B cell (primary cell): Measurements from ENCODE around the gene QSOX2. TPM values are rescaled to one million over a fixed set of nuclear protein-coding genes. Genes with fewer than 3 reads are reported as not detected.

Experiments used
- ATAC-seq: fragments of 200-7000 bp; cut with Tn5 transposase; one replicate; pipeline ENCODE4 v1.10.0; 2021; ENCODE audit warnings: low read depth, mild to moderate bottlenecking, moderate number of reproducible peaks, moderate library complexity
- CTCF ChIA-PET: fragments of 350-600 bp; sonication (Branson Sonifier 250); formaldehyde crosslinking; loops from one replicate; lab custom pipeline; 2021; ENCODE audit warnings: antibody characterized with exemption, inconsistent platforms; lab: Charles Lee
- POLR2A ChIA-PET: fragments of 350-600 bp; sonication (Branson Sonifier 250); formaldehyde crosslinking; loops from one replicate; lab custom pipeline; 2021; ENCODE audit warnings: antibody characterized with exemption; lab: Charles Lee
- DNase-seq: peaks from one replicate; pipeline ENCODE4 v3.0.0; 2013
- H2AFZ ChIP-seq: 2 replicates; pipeline ENCODE4 v1.6.1; 2012; ENCODE audit warnings: mild to moderate bottlenecking, low read depth, low read length; ENCODE audit not compliant: insufficient read depth, poor library complexity, severe bottlenecking
- H3K27ac ChIP-seq, 2 donors: 1 replicate in 1 of 2; 2 replicates in 1 of 2; pipeline ENCODE4 v1.5.1; 2012 to 2013; ENCODE audit warnings: low read length in 2 of 2, mild to moderate bottlenecking in 2 of 2, moderate library complexity in 1 of 2
- H3K27me3 ChIP-seq, 4 experiments: fragments of 200-600 bp in 1 of 4; sonication (generic) in 1 of 4; replicated peaks in 1 of 4; 1 replicate in 2 of 4; 2 replicates in 2 of 4; pipeline versions ENCODE4 v1.6.1 to v1.7.0; 2013 to 2016; ENCODE audit warnings: low read length in 3 of 4, mild to moderate bottlenecking in 2 of 4, mixed read lengths in 1 of 4, moderate library complexity in 1 of 4; ENCODE audit not compliant: insufficient read depth in 4 of 4, control insufficient read depth in 3 of 4; ENCODE audit errors: control extremely low read depth in 1 of 4
- H3K36me3 ChIP-seq, 2 experiments: replicated peaks in 1 of 2; 1 replicate in 1 of 2; 2 replicates in 1 of 2; pipeline versions ENCODE4 v1.6.1 to v1.7.1; 2013; ENCODE audit warnings: low read length in 1 of 2; ENCODE audit not compliant: insufficient read depth in 2 of 2, control insufficient read depth in 1 of 2; ENCODE audit errors: control extremely low read depth in 1 of 2, extremely low read depth in 1 of 2
- H3K4me1 ChIP-seq, 2 donors: fragments of 200-600 bp in 1 of 2; sonication (generic) in 1 of 2; 1 replicate in 1 of 2; 2 replicates in 1 of 2; pipeline versions ENCODE4 v1.5.1 to v1.6.1; 2013 to 2017; ENCODE audit warnings: low read length in 2 of 2; ENCODE audit not compliant: control insufficient read depth in 2 of 2, insufficient read depth in 2 of 2
- H3K4me2 ChIP-seq: replicated peaks from 2 replicates; pipeline ENCODE3; 2012; ENCODE audit warnings: mild to moderate bottlenecking, low read depth, low read length; ENCODE audit not compliant: poor library complexity, severe bottlenecking
- H3K4me3 ChIP-seq, 5 experiments: fragments of 200-600 bp in 1 of 5; sonication (generic) in 1 of 5; 1 replicate in 3 of 5; 2 replicates in 2 of 5; pipeline versions ENCODE4 v1.5.1 to v1.7.0; 2011 to 2016; ENCODE audit warnings: low read length in 4 of 5, mild to moderate bottlenecking in 4 of 5, low read depth in 2 of 5, control low read depth in 1 of 5, moderate library complexity in 1 of 5; ENCODE audit not compliant: insufficient read depth in 1 of 5; ENCODE audit errors: control extremely low read depth in 1 of 5, extremely low read depth in 1 of 5
- H3K79me2 ChIP-seq: fragments of 200-600 bp; sonication (generic); one replicate; pipeline ENCODE4 v1.6.0; 2016; ENCODE audit warnings: low read length; ENCODE audit not compliant: control insufficient read depth, insufficient read depth
- H3K9ac ChIP-seq: fragments of 200-600 bp; sonication (generic); 2 replicates; pipeline ENCODE4 v1.6.1; 2017; ENCODE audit warnings: mild to moderate bottlenecking, low read length, moderate library complexity
- H3K9me3 ChIP-seq, 3 donors: one replicate each; pipeline versions ENCODE4 v1.6.1 to v1.7.1; 2013; ENCODE audit warnings: low read length in 2 of 3; ENCODE audit not compliant: control insufficient read depth in 2 of 3, insufficient read depth in 1 of 3; ENCODE audit errors: control extremely low read depth in 1 of 3
- H4K20me1 ChIP-seq: 2 replicates; pipeline ENCODE4 v1.6.0; 2012; ENCODE audit warnings: mild to moderate bottlenecking, low read length; ENCODE audit not compliant: insufficient read depth, control insufficient read depth, poor library complexity, severe bottlenecking
- H3K27ac Mint-ChIP-seq: one replicate; pipeline ENCODE4 v1.8.0; 2021; ENCODE audit warnings: mixed read lengths
- H3K27me3 Mint-ChIP-seq: one replicate; pipeline ENCODE4 v1.8.0; 2021; ENCODE audit warnings: mixed read lengths
- H3K4me1 Mint-ChIP-seq: one replicate; pipeline ENCODE4 v1.8.0; 2021; ENCODE audit warnings: mixed read lengths
- H3K4me3 Mint-ChIP-seq: one replicate; pipeline ENCODE4 v1.8.0; 2021; ENCODE audit warnings: mixed read lengths
- H3K9me3 Mint-ChIP-seq: one replicate; pipeline ENCODE4 v1.8.0; 2022; ENCODE audit warnings: mixed read lengths; ENCODE audit not compliant: insufficient read depth
- CTCF ChIP-seq: fragments of 200-600 bp; IDR thresholded peaks from one replicate; pipeline ENCODE4 v1.8.0; 2022; ENCODE audit warnings: antibody characterized with exemption, mild to moderate bottlenecking
- EZH2 ChIP-seq: IDR thresholded peaks from 2 replicates; pipeline ENCODE4 v1.6.1; 2012; ENCODE audit warnings: borderline replicate concordance, low read depth, mild to moderate bottlenecking, moderate library complexity, low read length; ENCODE audit not compliant: insufficient read depth, poor library complexity, severe bottlenecking
- WGBS: methylation state at CpG from one replicate; pipeline ENCODE4 v1.1.5; 2013; ENCODE audit warnings: missing lambda C conversion rate; ENCODE audit not compliant: insufficient coverage; 5-methylcytosine and 5-hydroxymethylcytosine counted together
- intact Hi-C: fragments of 100-400 bp; cut with micrococcal nuclease; formaldehyde crosslinking; loops from one replicate; pipeline ENCODE4 v1.10.0; 2022
- polyA plus RNA-seq: library from polyadenylated mRNA; depleted of rRNA; stranded (reverse); fragments of >200 nt; gene quantifications from 2 replicates; pipeline ENCODE4 v1.2.3, GENCODE V29; 2012
- total RNA-seq, 2 donors: library from RNA; stranded (reverse); fragments of 120-200 nt in 1 of 2; gene quantifications; 1 replicate in 1 of 2; 2 replicates in 1 of 2; pipeline versions ENCODE4 v1.2.3 to v1.2.4, GENCODE V29; 2013 to 2022

The QSOX2 gene
- total and polyA plus RNA-seq, 2 donors (not counting 1 experiment from before 2014, with no cell fraction given), result 62.9 to 139 TPM

- peaks cover 11% of the 10 kb centered on the region for H3K4me1 Mint-ChIP-seq
- H3K9me3 Mint-ChIP-seq, result no peaks in the 10 kb centered on the region
- H3K4me1 ChIP-seq, result peaks cover 0 to 15% of the 10 kb centered on the region in 2 donors
- no peaks in the 10 kb centered on the region for H3K79me2 ChIP-seq
- ChIA-PET CTCF (interaction anchor here (1.0 to 8.7 kb wide), 21 partner anchors 8 to 231 kb away, joined by 3 to 103 read pairs (median 4); partner anchors contain the start of genes DNLZ and QSOX2), POLR2A (interaction anchor here (0.6 to 1.2 kb wide), 5 partner anchors 43 to 113 kb away, joined by 3 to 6 read pairs (median 4); no protein-coding TSS in a partner anchor)
- H3K9me3 ChIP-seq, result peaks cover 0 to 6% (median 0%) of the 10 kb centered on the region in 3 donors
- peak overlapping the region; percentile 68 for H3K27ac Mint-ChIP-seq
- no peaks in the 10 kb centered on the region for H3K36me3 ChIP-seq
- intact Hi-C loops, result loop anchor here (1.0 kb wide), 3 partner anchors 73 to 230 kb away; partner anchors contain the start of gene SNAPC4
- DNase-seq (peak; percentile 80), ATAC-seq (peak; percentile 97)
- TF ChIP-seq EZH2 (no peak), CTCF (peak; percentile 85)
- H3K27me3 Mint-ChIP-seq, result peaks cover 21% of the 10 kb centered on the region
- no peak overlapping the region for H3K4me3 Mint-ChIP-seq
- H3K4me2 ChIP-seq, result peak overlapping the region; percentile 20
- no peak overlapping the region for H3K9ac ChIP-seq
- H4K20me1 ChIP-seq, result no peaks in the 10 kb centered on the region
- no peak overlapping the region for H3K4me3 ChIP-seq
- H3K27me3 ChIP-seq, result peaks cover 0 to 35% (median 4%) of the 10 kb centered on the region in 4 experiments
- H2AFZ ChIP-seq, result no peak overlapping the region
- WGBS, result 52% methylated on average over 26 of the region's 28 CpGs
- H3K27ac ChIP-seq, result no peak overlapping the region
These were observed 75.4 kb downstream of the QSOX2 start for GRCh38 chr9:136170006-136170901.
